Stimulated activated naive CD4-positive, alpha-beta T cell (primary cell): ENCODE measurements around the gene C4orf50.
"Not testable (repeated sequence)": the region's sequence is repeated elsewhere in the genome, so short reads cannot be mapped to it uniquely, and the experiment has no call there.

Source experiments
- DNase-seq, 6 experiments: peaks; one replicate each; lab custom pipeline; 2025; lab: John Stamatoyannopoulos, UW

The C4orf50 gene

GRCh38 chr4:6017030-6017429 is 1.2 kb downstream of the C4orf50 start:
- no peak for DNase-seq

- DNase-seq: no peak
Observed at GRCh38 chr4:6013564-6013963, 4.7 kb downstream of the C4orf50 start.

- no peak for DNase-seq
Observed at GRCh38 chr4:6012200-6012599, 6.0 kb downstream of the C4orf50 start.

- no peak for DNase-seq
Observed at GRCh38 chr4:6011686-6012085, 6.5 kb downstream of the C4orf50 start.

GRCh38 chr4:6011271-6011671 is 7.0 kb downstream of the C4orf50 start:
- DNase-seq: no peak

- DNase-seq: no peak
Observed at GRCh38 chr4:6010789-6011188, 7.4 kb downstream of the C4orf50 start.

- no peak for DNase-seq
Observed at GRCh38 chr4:6009452-6009851, 8.8 kb downstream of the C4orf50 start.

GRCh38 chr4:6008766-6009385 is 9.4 kb downstream of the C4orf50 start:
- DNase-seq: no peak

GRCh38 chr4:6008092-6008551 is 10.1 kb downstream of the C4orf50 start:
- no peak for DNase-seq

- no peak for DNase-seq
Observed at GRCh38 chr4:6005175-6005574, 13.1 kb downstream of the C4orf50 start.

- not testable (repeated sequence) for DNase-seq
Observed at GRCh38 chr4:6003485-6003884, 14.7 kb downstream of the C4orf50 start.

GRCh38 chr4:6002926-6003325 is 15.3 kb downstream of the C4orf50 start:
- no peak for DNase-seq

GRCh38 chr4:6002492-6002833 is 15.8 kb downstream of the C4orf50 start:
- DNase-seq: no peak

GRCh38 chr4:6001680-6002491 is 16.3 kb downstream of the C4orf50 start:
- DNase-seq: no peak

- no peak for DNase-seq
Observed at GRCh38 chr4:5999830-6000365, 18.3 kb downstream of the C4orf50 start.

GRCh38 chr4:5999356-5999755 is 18.9 kb downstream of the C4orf50 start:
- no peak for DNase-seq

GRCh38 chr4:5998333-5998936 is 19.8 kb downstream of the C4orf50 start:
- peak in 2 of 6 experiments; percentile 3 to 10 for DNase-seq

- no peak for DNase-seq
Observed at GRCh38 chr4:5996641-5997040, 21.6 kb downstream of the C4orf50 start.

GRCh38 chr4:5995901-5996623 is 22.2 kb downstream of the C4orf50 start:
- no peak for DNase-seq

GRCh38 chr4:5993876-5994811 is 24.1 kb downstream of the C4orf50 start:
- DNase-seq: no peak

- not testable (repeated sequence) for DNase-seq
Observed at GRCh38 chr4:5993346-5993745, 24.9 kb downstream of the C4orf50 start.
